GM12801 (cell line): ENCODE measurements around the gene ALOX15.

ENCODE experiments used
- TF ChIP-seq, protein P1 (sequence below): IDR thresholded peaks from one replicate; pipeline ENCODE4 v1.5.1; 2011; ENCODE audit warnings: control low read depth; ENCODE audit not compliant: insufficient read length; ENCODE audit errors: extremely low read depth

The ALOX15 gene

GRCh38 chr17:4582101-4582501 is 59.4 kb downstream of the ALOX15 start:
- TF ChIP-seq, protein P1, sequence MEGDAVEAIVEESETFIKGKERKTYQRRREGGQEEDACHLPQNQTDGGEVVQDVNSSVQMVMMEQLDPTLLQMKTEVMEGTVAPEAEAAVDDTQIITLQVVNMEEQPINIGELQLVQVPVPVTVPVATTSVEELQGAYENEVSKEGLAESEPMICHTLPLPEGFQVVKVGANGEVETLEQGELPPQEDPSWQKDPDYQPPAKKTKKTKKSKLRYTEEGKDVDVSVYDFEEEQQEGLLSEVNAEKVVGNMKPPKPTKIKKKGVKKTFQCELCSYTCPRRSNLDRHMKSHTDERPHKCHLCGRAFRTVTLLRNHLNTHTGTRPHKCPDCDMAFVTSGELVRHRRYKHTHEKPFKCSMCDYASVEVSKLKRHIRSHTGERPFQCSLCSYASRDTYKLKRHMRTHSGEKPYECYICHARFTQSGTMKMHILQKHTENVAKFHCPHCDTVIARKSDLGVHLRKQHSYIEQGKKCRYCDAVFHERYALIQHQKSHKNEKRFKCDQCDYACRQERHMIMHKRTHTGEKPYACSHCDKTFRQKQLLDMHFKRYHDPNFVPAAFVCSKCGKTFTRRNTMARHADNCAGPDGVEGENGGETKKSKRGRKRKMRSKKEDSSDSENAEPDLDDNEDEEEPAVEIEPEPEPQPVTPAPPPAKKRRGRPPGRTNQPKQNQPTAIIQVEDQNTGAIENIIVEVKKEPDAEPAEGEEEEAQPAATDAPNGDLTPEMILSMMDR, result no peak
